B cell (primary cell): ENCODE data around the gene INPP4A.

Experiments used
- EZH2 ChIP-seq: IDR thresholded peaks from 2 replicates; pipeline ENCODE4 v1.6.1; 2012; ENCODE audit warnings: borderline replicate concordance, low read depth, mild to moderate bottlenecking, moderate library complexity, low read length; ENCODE audit not compliant: insufficient read depth, poor library complexity, severe bottlenecking
- TF ChIP-seq, protein P1 (sequence below): fragments of 200-600 bp; IDR thresholded peaks from one replicate; pipeline ENCODE4 v1.8.0; 2022; ENCODE audit warnings: antibody characterized with exemption, mild to moderate bottlenecking

DNA sequence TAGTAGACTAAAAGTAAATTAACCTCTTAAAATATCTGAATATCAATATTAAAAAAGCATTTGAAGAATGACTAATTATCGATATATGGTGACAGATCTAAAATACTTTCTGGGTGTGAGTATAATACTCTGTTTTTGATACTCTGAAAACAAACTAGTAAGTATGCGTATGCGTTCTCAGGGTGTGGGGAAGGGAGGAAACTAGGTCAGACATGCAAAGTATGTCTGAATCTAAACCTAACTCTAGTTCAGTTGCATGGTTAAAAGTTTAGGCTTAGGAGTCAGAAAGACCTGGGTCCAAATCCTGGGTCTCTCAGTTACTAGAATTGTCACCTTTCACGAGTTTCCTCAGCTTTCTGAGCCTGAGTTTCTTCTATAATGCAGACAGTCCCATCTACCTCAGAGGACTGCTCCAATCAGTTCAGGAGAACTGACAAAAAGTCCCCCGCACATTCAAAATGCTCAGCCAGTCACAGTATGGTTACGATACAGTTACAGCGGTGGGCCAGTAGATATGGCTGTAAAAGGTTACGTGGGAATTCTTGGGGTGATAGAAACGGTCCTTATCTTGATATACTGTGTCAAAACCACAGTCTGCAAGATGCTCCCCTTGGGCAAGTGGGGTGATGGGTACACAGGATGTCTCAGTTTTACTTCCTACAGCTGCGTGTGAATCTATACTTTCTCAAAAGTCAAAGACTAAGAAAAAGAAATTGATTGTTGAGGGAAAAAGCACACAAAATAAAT lies 192.9 kb downstream of the INPP4A start:
- TF ChIP-seq, protein P1, sequence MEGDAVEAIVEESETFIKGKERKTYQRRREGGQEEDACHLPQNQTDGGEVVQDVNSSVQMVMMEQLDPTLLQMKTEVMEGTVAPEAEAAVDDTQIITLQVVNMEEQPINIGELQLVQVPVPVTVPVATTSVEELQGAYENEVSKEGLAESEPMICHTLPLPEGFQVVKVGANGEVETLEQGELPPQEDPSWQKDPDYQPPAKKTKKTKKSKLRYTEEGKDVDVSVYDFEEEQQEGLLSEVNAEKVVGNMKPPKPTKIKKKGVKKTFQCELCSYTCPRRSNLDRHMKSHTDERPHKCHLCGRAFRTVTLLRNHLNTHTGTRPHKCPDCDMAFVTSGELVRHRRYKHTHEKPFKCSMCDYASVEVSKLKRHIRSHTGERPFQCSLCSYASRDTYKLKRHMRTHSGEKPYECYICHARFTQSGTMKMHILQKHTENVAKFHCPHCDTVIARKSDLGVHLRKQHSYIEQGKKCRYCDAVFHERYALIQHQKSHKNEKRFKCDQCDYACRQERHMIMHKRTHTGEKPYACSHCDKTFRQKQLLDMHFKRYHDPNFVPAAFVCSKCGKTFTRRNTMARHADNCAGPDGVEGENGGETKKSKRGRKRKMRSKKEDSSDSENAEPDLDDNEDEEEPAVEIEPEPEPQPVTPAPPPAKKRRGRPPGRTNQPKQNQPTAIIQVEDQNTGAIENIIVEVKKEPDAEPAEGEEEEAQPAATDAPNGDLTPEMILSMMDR = no peak
- no peak for TF ChIP-seq EZH2
